Measurements from ENCODE around the gene OPN4. TPM values are rescaled to one million over a fixed set of nuclear protein-coding genes. Genes with fewer than 3 reads are reported as not detected.

Gene OPN4
- total and polyA plus RNA-seq, 4 experiments from 2014 or later, result not detected

Other genes starting within 250 kb of the OPN4 start
- 10 to 100 TPM; 54.0 to 55.2 TPM for gene WAPL, start 132.8 kb upstream of the OPN4 start, total RNA-seq
- 10 to 100 TPM; 33.3 to 42.9 TPM for gene WAPL, start 132.8 kb upstream of the OPN4 start, polyA plus RNA-seq
- under 1 TPM in 1 of 2 experiments, not detected in 1; 0.08 TPM for gene LDB3, start 14.0 kb downstream of the OPN4 start, total RNA-seq
- gene LDB3, start 14.0 kb downstream of the OPN4 start, polyA plus RNA-seq, result not detected
- 10 to 100 TPM; 15.5 to 21.0 TPM for gene BMPR1A, start 102.1 kb downstream of the OPN4 start, total RNA-seq
- gene BMPR1A, start 102.1 kb downstream of the OPN4 start, polyA plus RNA-seq, result 1 to 10 TPM; 4.7 to 5.2 TPM